Amniotic stem cell (primary cell): ENCODE results near the gene GJB6.
A peak's percentile ranks its signal among the peaks of the same experiment; 100 is the strongest.

Source experiments
- DNase-seq: peaks from one replicate; lab custom pipeline; 2025; lab: John Stamatoyannopoulos, UW

The GJB6 gene

GRCh38 chr13:20227288-20227687 lies 4.8 kb downstream of the GJB6 start:
- DNase-seq = no peak

GRCh38 chr13:20222553-20222952 lies 9.6 kb downstream of the GJB6 start:
- DNase-seq = no peak

- no peak for DNase-seq
These were observed 10.3 kb downstream of the GJB6 start for GRCh38 chr13:20221772-20222171.

GRCh38 chr13:20219577-20219976 lies 12.5 kb downstream of the GJB6 start:
- no peak for DNase-seq

- no peak for DNase-seq
These were observed 15.0 kb downstream of the GJB6 start for GRCh38 chr13:20217168-20217567.

- no peak for DNase-seq
These were observed 22.2 kb downstream of the GJB6 start for GRCh38 chr13:20209948-20210347.

- DNase-seq = no peak
These were observed 25.4 kb downstream of the GJB6 start for GRCh38 chr13:20206698-20207235.

GRCh38 chr13:20206065-20206697 lies 25.9 kb downstream of the GJB6 start:
- DNase-seq = no peak

- DNase-seq = no peak
These were observed 33.3 kb downstream of the GJB6 start for GRCh38 chr13:20198781-20199180.

GRCh38 chr13:20197361-20197834 lies 34.7 kb downstream of the GJB6 start:
- no peak for DNase-seq

- no peak for DNase-seq
These were observed 36.3 kb downstream of the GJB6 start for GRCh38 chr13:20195801-20196200.

- DNase-seq = no peak
These were observed 38.0 kb downstream of the GJB6 start for GRCh38 chr13:20193907-20194631.

GRCh38 chr13:20193162-20193906 lies 38.8 kb downstream of the GJB6 start:
- DNase-seq = no peak

- DNase-seq = no peak
These were observed 39.3 kb downstream of the GJB6 start, which contains the start of gene GJB2 for GRCh38 chr13:20192836-20193161. GJB2 (minus strand) TSS chr13:20192938; CDS start chr13:20189581, 3,357 bp downstream.

- DNase-seq = no peak
These were observed 39.8 kb downstream of the GJB6 start for GRCh38 chr13:20192158-20192835.

GRCh38 chr13:20191311-20192157 lies 40.6 kb downstream of the GJB6 start:
- no peak for DNase-seq

GRCh38 chr13:20190481-20191310 lies 41.4 kb downstream of the GJB6 start:
- peak; percentile 26 for DNase-seq

GRCh38 chr13:20190076-20190475 lies 42.0 kb downstream of the GJB6 start:
- DNase-seq = no peak

GRCh38 chr13:20188667-20189553 lies 43.2 kb downstream of the GJB6 start:
- DNase-seq = no peak
